Forelimb muscle (tissue), 1 donor: Measurements from ENCODE around the gene ZNF12. TPM values are rescaled to one million over a fixed set of nuclear protein-coding genes. Genes with fewer than 3 reads are reported as not detected.
"Not testable (repeated sequence)": the region's sequence is repeated elsewhere in the genome, so short reads cannot be mapped to it uniquely, and the experiment has no call there.

Experiments used
- DNase-seq: peaks from one replicate; pipeline ENCODE4 v3.0.0-alpha.2; 2013; ENCODE audit warnings: low read depth
- polyA plus RNA-seq: library from polyadenylated mRNA; unstranded; fragments of 120-200 nt; gene quantifications from one replicate; pipeline ENCODE4 v1.2.1, GENCODE V29; 2013; ENCODE audit not compliant: insufficient read length

The ZNF12 gene
- polyA plus RNA-seq, 1 donor = 17.6 TPM

GRCh38 chr7:6691609-6692106 lies 15.1 kb downstream of the ZNF12 start:
- no peak for DNase-seq

GRCh38 chr7:6691103-6691502 lies 15.6 kb downstream of the ZNF12 start:
- DNase-seq = no peak

- no peak for DNase-seq
These were observed 26.6 kb downstream of the ZNF12 start for GRCh38 chr7:6680146-6680545.

- DNase-seq = no peak
These were observed 30.8 kb downstream of the ZNF12 start for GRCh38 chr7:6675807-6676405.

GRCh38 chr7:6670851-6671250 lies 35.9 kb downstream of the ZNF12 start:
- DNase-seq = not testable (repeated sequence)

GRCh38 chr7:6658618-6659345 lies 48.0 kb downstream of the ZNF12 start:
- DNase-seq = no peak

GRCh38 chr7:6656413-6656812 lies 50.3 kb downstream of the ZNF12 start:
- DNase-seq = no peak

GRCh38 chr7:6655636-6656385 lies 50.9 kb downstream of the ZNF12 start:
- DNase-seq = no peak

- no peak for DNase-seq
These were observed 51.7 kb downstream of the ZNF12 start for GRCh38 chr7:6654842-6655610.

- no peak for DNase-seq
These were observed 52.5 kb downstream of the ZNF12 start for GRCh38 chr7:6654113-6654841.

- no peak for DNase-seq
These were observed 53.4 kb downstream of the ZNF12 start for GRCh38 chr7:6653071-6654003.

GRCh38 chr7:6652446-6653011 lies 54.2 kb downstream of the ZNF12 start:
- no peak for DNase-seq

- no peak for DNase-seq
These were observed 54.8 kb downstream of the ZNF12 start for GRCh38 chr7:6651851-6652445.

GRCh38 chr7:6650521-6651011 lies 56.2 kb downstream of the ZNF12 start:
- DNase-seq = no peak

- no peak for DNase-seq
These were observed 56.7 kb downstream of the ZNF12 start for GRCh38 chr7:6650086-6650485.

GRCh38 chr7:6649241-6649961 lies 57.3 kb downstream of the ZNF12 start:
- DNase-seq = no peak

- DNase-seq = no peak
These were observed 58.0 kb downstream of the ZNF12 start for GRCh38 chr7:6648815-6649104.

- no peak for DNase-seq
These were observed 58.5 kb downstream of the ZNF12 start for GRCh38 chr7:6648066-6648814.
